Epithelial cell of proximal tubule (primary cell): Measurements from ENCODE around the gene RAB22A. TPM values are rescaled to one million over a fixed set of nuclear protein-coding genes. Genes with fewer than 3 reads are reported as not detected.

Experiments used
- DNase-seq: peaks from one replicate; pipeline ENCODE4 v3.0.0-alpha.2; 2011; ENCODE audit warnings: low read depth
- H3K4me3 ChIP-seq: 2 replicates; pipeline ENCODE4 v1.5.1; 2011; ENCODE audit warnings: low read depth, mild to moderate bottlenecking, low read length
- CTCF ChIP-seq: conservative IDR thresholded peaks from 2 replicates; pipeline ENCODE4 v1.5.1; 2012; ENCODE audit warnings: low read depth, mild to moderate bottlenecking, low read length
- total RNA-seq: library from RNA; depleted of rRNA; stranded (reverse); fragments of >200 nt; gene quantifications from 2 replicates; pipeline ENCODE4 v1.2.3, GENCODE V29; 2015

The RAB22A gene
- 8.3 and 10.6 TPM in 2 replicates for total RNA-seq

GRCh38 chr20:58309591-58310290 is at the start of gene RAB22A:
Gene RAB22A, plus strand, starts transcription at chr20:58309715. Its CDS starts 262 bp downstream, at chr20:58309977.
- peak within 1 kb of the TSS; percentile 88 for H3K4me3 ChIP-seq
- TF ChIP-seq CTCF = no peak
- no peak for DNase-seq

DNA sequence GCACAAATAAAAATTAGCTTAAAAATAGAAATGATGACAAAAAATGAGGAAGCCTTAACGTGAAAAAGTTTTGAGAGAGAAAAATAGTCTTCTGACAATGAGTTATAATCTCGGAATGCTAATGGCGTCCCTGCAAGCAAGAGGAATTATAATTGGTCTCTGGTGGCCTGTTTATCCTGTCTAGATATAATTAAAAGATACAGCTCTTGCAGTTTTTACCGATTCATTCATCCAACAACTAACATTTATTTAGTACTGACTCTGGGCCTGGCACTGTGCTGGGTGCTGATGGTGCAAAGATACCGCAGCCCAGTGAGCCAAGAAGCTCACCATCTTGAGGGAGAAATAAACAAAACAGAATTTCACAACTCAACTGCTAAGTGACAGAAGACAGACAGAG is 49.5 kb upstream of the RAB22A start:
- no peak for DNase-seq
- no peak overlapping the region for H3K4me3 ChIP-seq
- no peak for TF ChIP-seq CTCF

DNA sequence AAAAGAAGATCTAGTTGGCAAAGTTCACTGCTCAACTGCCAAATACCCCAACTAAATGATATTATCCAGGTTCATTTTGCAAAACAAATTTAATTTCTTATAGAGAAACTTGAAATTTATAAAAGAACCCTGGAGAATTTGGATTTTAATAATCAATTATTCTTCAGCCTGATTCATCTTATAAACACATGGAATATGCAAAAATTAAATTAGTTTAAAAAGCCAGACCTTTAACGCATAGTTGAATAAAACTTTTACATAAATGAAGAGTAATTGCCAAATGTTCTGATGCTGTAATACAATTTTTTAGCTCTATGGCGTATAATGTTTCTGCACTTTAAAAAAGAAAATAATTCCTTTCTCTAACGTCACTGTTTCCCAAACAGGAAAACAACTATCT is 47.9 kb upstream of the RAB22A start:
- no peak overlapping the region for H3K4me3 ChIP-seq
- DNase-seq = no peak
- TF ChIP-seq CTCF = no peak

DNA sequence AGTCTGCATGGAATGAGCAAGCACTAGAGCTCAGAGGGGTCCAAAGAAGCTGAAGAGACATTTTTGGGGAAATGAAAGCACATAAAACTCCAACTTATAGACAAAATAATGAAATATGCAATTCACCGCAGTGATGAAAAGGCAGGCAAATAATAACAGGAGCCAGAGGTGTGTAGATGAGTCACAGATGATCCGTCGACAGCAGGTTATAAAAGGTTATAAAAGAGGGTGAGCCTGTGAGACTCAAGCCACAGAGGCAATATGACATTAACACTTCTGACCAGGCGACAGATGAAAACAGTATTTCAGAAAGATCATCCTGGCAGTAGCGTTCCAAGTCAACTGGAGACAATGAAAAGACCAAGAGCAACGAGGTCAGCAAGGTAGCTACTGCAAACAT is 45.2 kb upstream of the RAB22A start:
- TF ChIP-seq CTCF = no peak
- DNase-seq = no peak
- H3K4me3 ChIP-seq = no peak overlapping the region

GRCh38 chr20:58267389-58268215 is 41.9 kb upstream of the RAB22A start:
- H3K4me3 ChIP-seq = no peak overlapping the region
- DNase-seq = no peak
- TF ChIP-seq CTCF = no peak

DNA sequence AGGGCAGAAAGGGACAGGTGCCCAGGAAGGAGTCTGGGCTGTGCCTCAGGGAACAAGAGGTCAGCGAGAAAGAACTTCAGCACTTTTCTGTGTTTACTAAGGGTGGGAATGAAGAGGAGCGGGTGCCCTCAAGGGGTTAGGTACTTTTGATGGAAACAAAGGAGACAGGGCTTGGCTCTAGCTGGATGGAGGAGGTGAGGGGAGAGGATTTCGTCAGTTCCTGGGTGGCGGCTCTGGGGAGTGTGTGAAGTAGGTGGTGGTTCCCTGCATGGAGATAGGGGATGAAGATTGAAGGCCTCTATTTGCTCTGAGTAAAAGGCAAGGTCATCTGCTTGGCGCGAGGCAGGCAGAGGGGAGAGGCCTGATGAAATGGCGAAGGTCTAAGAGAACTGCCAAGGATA is 41.1 kb upstream of the RAB22A start:
- no peak overlapping the region for H3K4me3 ChIP-seq
- TF ChIP-seq CTCF = no peak
- DNase-seq = no peak
